Ovary (tissue), 1 donor: ENCODE data around the gene ZNF621.
"Not testable (repeated sequence)": the region's sequence is repeated elsewhere in the genome, so short reads cannot be mapped to it uniquely, and the experiment has no call there.

Source experiments
- EP300 ChIP-seq: sonication (generic); formaldehyde crosslinking; IDR thresholded peaks from one replicate; pipeline ENCODE4 v1.6.1; 2017; ENCODE audit warnings: antibody characterized with exemption
- POLR2A ChIP-seq: fragments of 450-650 bp; IDR thresholded peaks from one replicate; pipeline ENCODE4 v1.6.1; 2017; ENCODE audit warnings: antibody characterized with exemption, mild to moderate bottlenecking, moderate library complexity

DNA sequence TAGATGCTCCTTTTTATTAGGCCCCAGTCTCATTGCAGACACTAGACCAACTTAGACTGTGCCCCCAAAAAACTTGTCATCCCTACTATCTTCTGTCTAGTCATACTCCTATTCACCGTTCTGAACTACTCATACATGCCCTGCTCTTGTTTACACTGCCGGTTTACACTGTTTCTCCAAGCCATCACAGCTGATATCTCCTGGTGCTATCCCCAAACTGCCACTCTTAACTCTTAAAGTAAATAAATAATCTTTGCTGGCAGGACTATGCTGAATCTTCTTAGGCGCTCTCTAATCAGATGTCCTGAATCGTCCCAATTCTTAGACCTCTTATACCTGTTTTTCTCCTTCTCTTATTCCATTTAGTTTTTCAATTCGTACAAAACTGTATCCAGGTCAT, 40.9 kb downstream of the ZNF621 start:
- not testable (repeated sequence) for TF ChIP-seq POLR2A, EP300
